MCF 10A (cell line): ENCODE data around the gene ME3. TPM values are rescaled to one million over a fixed set of nuclear protein-coding genes. Genes with fewer than 3 reads are reported as not detected.

Experiments
- BruUV-seq: library from RNA; stranded (reverse); fragments of 400-500 nt; replicated peaks from 2 replicates; lab custom pipeline; 2021; lab: Mats Ljungman, UMichigan
- CTCF ChIA-PET: fragments of 300-600 bp; sonication (Branson Sonifier 250); formaldehyde crosslinking; extraction: SDS; loops from one replicate; lab custom pipeline; 2021; ENCODE audit warnings: antibody characterized with exemption, inconsistent platforms; lab: Yijun Ruan, JAX
- POLR2A ChIA-PET: fragments of 300-600, 350-650 bp; sonication (Branson Sonifier 250); formaldehyde crosslinking; extraction: SDS; loops from one replicate; lab custom pipeline; 2020; ENCODE audit warnings: antibody characterized with exemption, inconsistent platforms; lab: Yijun Ruan, JAX
- DNase-seq: peaks from one replicate; pipeline ENCODE4 v3.0.0-alpha.2; 2018; ENCODE audit not compliant: unreplicated experiment
- H3K27ac Mint-ChIP-seq: one replicate; pipeline ENCODE4 v1.8.0; 2022; ENCODE audit warnings: mild to moderate bottlenecking, low read depth, mixed read lengths; ENCODE audit not compliant: unreplicated experiment
- H3K27me3 Mint-ChIP-seq: one replicate; pipeline ENCODE4 v1.8.0; 2022; ENCODE audit warnings: mixed read lengths; ENCODE audit not compliant: insufficient read depth, unreplicated experiment
- H3K36me3 Mint-ChIP-seq: one replicate; pipeline ENCODE4 v1.8.0; 2022; ENCODE audit warnings: mild to moderate bottlenecking, moderate library complexity, mixed read lengths; ENCODE audit not compliant: insufficient read depth, unreplicated experiment
- H3K4me1 Mint-ChIP-seq: one replicate; pipeline ENCODE4 v1.8.0; 2022; ENCODE audit warnings: mixed read lengths; ENCODE audit not compliant: insufficient read depth, unreplicated experiment
- H3K4me3 Mint-ChIP-seq: one replicate; pipeline ENCODE4 v1.8.0; 2022; ENCODE audit warnings: mild to moderate bottlenecking, moderate library complexity, mixed read lengths; ENCODE audit not compliant: unreplicated experiment
- H3K9me3 Mint-ChIP-seq: one replicate; pipeline ENCODE4 v1.8.0; 2022; ENCODE audit warnings: mixed read lengths; ENCODE audit not compliant: unreplicated experiment
- intact Hi-C: fragments of 100-400 bp; cut with micrococcal nuclease; formaldehyde crosslinking; loops from 2 replicates; pipeline ENCODE4 v1.14.1; 2022
- total RNA-seq: library from RNA; stranded (reverse); gene quantifications from 2 replicates; pipeline ENCODE4 v1.2.3, GENCODE V29; 2022
- TF ChIP-seq, protein P1 (sequence below): fragments of 200-600 bp; IDR thresholded peaks from one replicate; pipeline ENCODE4 v1.8.0; 2022; ENCODE audit warnings: antibody characterized with exemption, mild to moderate bottlenecking; ENCODE audit not compliant: unreplicated experiment

The ME3 gene
- total RNA-seq, 1 experiment from 2014 or later: not detected

GRCh38 chr11:86719781-86720463, 47.5 kb upstream of the ME3 start:
- CTCF ChIA-PET: interaction anchor here (0.5 to 1.9 kb wide), 4 partner anchors 10 to 150 kb away, joined by 3 read pairs; no protein-coding TSS in a partner anchor
- peaks cover 35% of the 10 kb centered on the region for H3K4me1 Mint-ChIP-seq
- peak overlapping the region; percentile 76 for H3K27ac Mint-ChIP-seq
- DNase-seq: peak; percentile 84
- BruUV-seq: no TSS peak
- peaks cover 19% of the 10 kb centered on the region for H3K9me3 Mint-ChIP-seq
- intact Hi-C loops: no loop called here
- H3K4me3 Mint-ChIP-seq: peak overlapping the region; percentile 26
- TF ChIP-seq, protein P1, sequence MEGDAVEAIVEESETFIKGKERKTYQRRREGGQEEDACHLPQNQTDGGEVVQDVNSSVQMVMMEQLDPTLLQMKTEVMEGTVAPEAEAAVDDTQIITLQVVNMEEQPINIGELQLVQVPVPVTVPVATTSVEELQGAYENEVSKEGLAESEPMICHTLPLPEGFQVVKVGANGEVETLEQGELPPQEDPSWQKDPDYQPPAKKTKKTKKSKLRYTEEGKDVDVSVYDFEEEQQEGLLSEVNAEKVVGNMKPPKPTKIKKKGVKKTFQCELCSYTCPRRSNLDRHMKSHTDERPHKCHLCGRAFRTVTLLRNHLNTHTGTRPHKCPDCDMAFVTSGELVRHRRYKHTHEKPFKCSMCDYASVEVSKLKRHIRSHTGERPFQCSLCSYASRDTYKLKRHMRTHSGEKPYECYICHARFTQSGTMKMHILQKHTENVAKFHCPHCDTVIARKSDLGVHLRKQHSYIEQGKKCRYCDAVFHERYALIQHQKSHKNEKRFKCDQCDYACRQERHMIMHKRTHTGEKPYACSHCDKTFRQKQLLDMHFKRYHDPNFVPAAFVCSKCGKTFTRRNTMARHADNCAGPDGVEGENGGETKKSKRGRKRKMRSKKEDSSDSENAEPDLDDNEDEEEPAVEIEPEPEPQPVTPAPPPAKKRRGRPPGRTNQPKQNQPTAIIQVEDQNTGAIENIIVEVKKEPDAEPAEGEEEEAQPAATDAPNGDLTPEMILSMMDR: no peak
- H3K36me3 Mint-ChIP-seq: no peaks in the 10 kb centered on the region
- POLR2A ChIA-PET: interaction anchor here (0.6 to 3.8 kb wide), 7 partner anchors 12 to 111 kb away, joined by 3 to 16 read pairs (median 4); no protein-coding TSS in a partner anchor
- H3K27me3 Mint-ChIP-seq: no peaks in the 10 kb centered on the region

DNA sequence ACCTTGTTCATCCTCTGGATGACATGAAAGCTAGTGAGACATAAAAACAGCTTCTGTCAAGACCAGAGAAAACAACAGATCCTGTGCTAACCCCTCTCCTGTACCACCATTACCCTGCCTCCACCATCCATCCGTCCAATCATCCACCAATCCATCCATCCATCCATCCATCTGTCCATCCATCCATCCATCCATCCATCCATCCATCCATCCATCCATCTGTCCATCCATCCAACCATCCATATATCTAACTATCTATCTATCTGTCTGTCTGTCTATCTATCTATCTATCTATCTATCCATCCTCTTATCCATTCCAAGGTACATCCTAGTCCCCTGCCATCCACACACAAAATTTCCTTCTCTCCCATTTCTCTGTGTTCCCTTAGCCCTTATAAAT, 46.6 kb upstream of the ME3 start:
- H3K9me3 Mint-ChIP-seq: peaks cover 26% of the 10 kb centered on the region
- BruUV-seq: no TSS peak
- peak overlapping the region; percentile 76 for H3K27ac Mint-ChIP-seq
- H3K27me3 Mint-ChIP-seq: no peaks in the 10 kb centered on the region
- intact Hi-C loops: no loop called here
- ChIA-PET CTCF (interaction anchor here (1.2 to 1.4 kb wide), 2 partner anchors 10 to 111 kb away, joined by 3 read pairs; no protein-coding TSS in a partner anchor), POLR2A (interaction anchor here (0.5 to 3.8 kb wide), 9 partner anchors 7 to 163 kb away, joined by 3 to 16 read pairs (median 3); no protein-coding TSS in a partner anchor)
- no peak overlapping the region for H3K4me3 Mint-ChIP-seq
- TF ChIP-seq, protein P1: no peak
- H3K36me3 Mint-ChIP-seq: no peaks in the 10 kb centered on the region
- peaks cover 35% of the 10 kb centered on the region for H3K4me1 Mint-ChIP-seq
- DNase-seq: no peak

DNA sequence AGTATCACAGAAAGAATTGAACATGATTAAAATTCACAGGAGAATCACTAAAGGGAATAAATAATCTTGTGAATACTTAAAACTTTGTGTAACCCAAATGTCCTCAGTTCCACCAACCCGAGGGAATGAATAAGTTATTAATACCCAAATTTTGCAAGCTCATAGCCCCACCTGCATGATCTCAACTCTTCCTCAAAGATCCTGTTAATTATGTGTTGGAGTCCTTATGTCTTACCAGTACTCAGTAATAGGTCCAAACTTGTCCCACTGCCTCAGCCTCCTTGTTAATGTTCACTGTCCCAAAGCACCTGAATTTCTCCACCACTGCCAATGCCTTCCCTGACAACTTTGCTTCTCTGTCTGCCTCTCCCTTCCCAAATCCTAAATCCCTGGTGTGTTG, 46.1 kb upstream of the ME3 start:
- TF ChIP-seq, protein P1: no peak
- peaks cover 26% of the 10 kb centered on the region for H3K9me3 Mint-ChIP-seq
- intact Hi-C loops: no loop called here
- H3K27me3 Mint-ChIP-seq: no peaks in the 10 kb centered on the region
- no peaks in the 10 kb centered on the region for H3K36me3 Mint-ChIP-seq
- H3K4me1 Mint-ChIP-seq: peaks cover 35% of the 10 kb centered on the region
- no TSS peak for BruUV-seq
- POLR2A ChIA-PET: interaction anchor here (0.9 to 2.2 kb wide), 4 partner anchors 8 to 23 kb away, joined by 3 to 9 read pairs (median 4); no protein-coding TSS in a partner anchor
- CTCF ChIA-PET: interaction anchor here (1.2 to 1.4 kb wide), 2 partner anchors 9 to 110 kb away, joined by 3 read pairs; no protein-coding TSS in a partner anchor
- DNase-seq: no peak
- no peak overlapping the region for H3K4me3 Mint-ChIP-seq
- peak overlapping the region; percentile 76 for H3K27ac Mint-ChIP-seq

- intact Hi-C loops: no loop called here
- DNase-seq: no peak
- Mint-ChIP-seq H3K4me1 (peaks cover 35% of the 10 kb centered on the region), H3K4me3 (no peak overlapping the region), H3K36me3 (no peaks in the 10 kb centered on the region), H3K27me3 (no peaks in the 10 kb centered on the region), H3K9me3 (peaks cover 21% of the 10 kb centered on the region), H3K27ac (peak overlapping the region; percentile 76)
- ChIA-PET POLR2A (interaction anchor here (0.9 to 1.3 kb wide), 3 partner anchors 8 to 22 kb away, joined by 3 to 5 read pairs (median 3); no protein-coding TSS in a partner anchor), CTCF (interaction anchor here (1.2 to 1.4 kb wide), 2 partner anchors 9 to 109 kb away, joined by 3 read pairs; no protein-coding TSS in a partner anchor)
- BruUV-seq: no TSS peak
- TF ChIP-seq, protein P1: no peak
Observed at GRCh38 chr11:86717817-86718501, 45.5 kb upstream of the ME3 start.
